ENCODE measurements around the gene GLS.
"Not testable (repeated sequence)": the region's sequence is repeated elsewhere in the genome, so short reads cannot be mapped to it uniquely, and the experiment has no call there.

GLS gene

GRCh38 chr2:190880378-190881083 is at the start of gene GLS:
TSS of gene GLS (plus strand) at chr2:190880821. CDS start at chr2:190881085, 264 bp downstream.
- peak; percentile 60 for DNase-seq

GRCh38 chr2:190831941-190832340 is 48.7 kb upstream of the GLS start:
- no peak for DNase-seq

GRCh38 chr2:190834890-190835208 is 45.8 kb upstream of the GLS start:
- no peak for DNase-seq

- no peak for DNase-seq
Observed at GRCh38 chr2:190835303-190835930, 45.2 kb upstream of the GLS start.

- DNase-seq = no peak
Observed at GRCh38 chr2:190836767-190837166, 43.9 kb upstream of the GLS start.

- no peak for DNase-seq
Observed at GRCh38 chr2:190837420-190837819, 43.2 kb upstream of the GLS start.

- DNase-seq = no peak
Observed at GRCh38 chr2:190837952-190838361, 42.7 kb upstream of the GLS start.

GRCh38 chr2:190838492-190838910 is 42.1 kb upstream of the GLS start:
- no peak for DNase-seq

- DNase-seq = no peak
Observed at GRCh38 chr2:190840569-190841172, 40.0 kb upstream of the GLS start.

- no peak for DNase-seq
Observed at GRCh38 chr2:190841707-190842505, 38.7 kb upstream of the GLS start.

- no peak for DNase-seq
Observed at GRCh38 chr2:190842606-190843104, 38.0 kb upstream of the GLS start.

- no peak for DNase-seq
Observed at GRCh38 chr2:190843890-190844699, 36.5 kb upstream of the GLS start.

- DNase-seq = no peak
Observed at GRCh38 chr2:190844700-190845401, 35.8 kb upstream of the GLS start.

- DNase-seq = peak; percentile 85
Observed at GRCh38 chr2:190846746-190847145, 33.9 kb upstream of the GLS start.

- no peak for DNase-seq
Observed at GRCh38 chr2:190847504-190848081, 33.0 kb upstream of the GLS start.

- DNase-seq = no peak
Observed at GRCh38 chr2:190849774-190850173, 30.8 kb upstream of the GLS start.

- DNase-seq = not testable (repeated sequence)
Observed at GRCh38 chr2:190853022-190853421, 27.6 kb upstream of the GLS start.

GRCh38 chr2:190853531-190854383 is 26.9 kb upstream of the GLS start:
- DNase-seq = no peak

GRCh38 chr2:190854726-190855125 is 25.9 kb upstream of the GLS start:
- DNase-seq = no peak

- DNase-seq = no peak
Observed at GRCh38 chr2:190855245-190855644, 25.4 kb upstream of the GLS start.
